Right lobe of liver (tissue), 6 donors: ENCODE results near the gene STK17A. TPM values are rescaled to one million over a fixed set of nuclear protein-coding genes. Genes with fewer than 3 reads are reported as not detected.

Experiments
- ATAC-seq, 4 donors: fragments of 200-7000 bp; cut with Tn5 transposase; one replicate each; pipeline ENCODE4 v1.9.1; 2020; ENCODE audit warnings: mild to moderate bottlenecking in 4 of 4, moderate library complexity in 4 of 4
- DNase-seq, 3 donors: peaks; one replicate each; pipeline ENCODE4 v3.0.0-alpha.2; 2020
- H3K27ac ChIP-seq, 3 donors: fragments of 200-600 bp; one replicate each; pipeline ENCODE4 v1.8.0; 2022
- H3K27me3 ChIP-seq, 2 donors: fragments of 200-600 bp; one replicate each; pipeline ENCODE4 v1.8.0; 2022
- H3K36me3 ChIP-seq, 4 donors: fragments of 200-600 bp; sonication (generic) in 1 of 4; one replicate each; pipeline versions ENCODE4 v1.5.1 to v1.8.0; 2017 to 2022; ENCODE audit warnings: control low read depth in 1 of 4
- H3K4me1 ChIP-seq, 4 donors: fragments of 200-600 bp; sonication (generic) in 1 of 4; one replicate each; pipeline versions ENCODE4 v1.5.1 to v1.8.0; 2017 to 2022; ENCODE audit warnings: control low read depth in 1 of 4
- H3K4me3 ChIP-seq, 3 donors: fragments of 200-600 bp; one replicate each; pipeline ENCODE4 v1.8.0; 2022
- H3K9me3 ChIP-seq, 4 donors: fragments of 200-600 bp; sonication (generic) in 1 of 4; one replicate each; pipeline versions ENCODE4 v1.5.1 to v1.8.0; 2017 to 2022; ENCODE audit warnings: control low read depth in 1 of 4
- POLR2A ChIP-seq: fragments of 450-650 bp; IDR thresholded peaks from one replicate; pipeline ENCODE4 v1.6.1; 2017; ENCODE audit warnings: antibody characterized with exemption, mild to moderate bottlenecking
- WGBS: methylation state at CpG from one replicate; pipeline ENCODE4 v1.1.6; 2018; ENCODE audit warnings: low coverage, low lambda C conversion rate; ENCODE audit not compliant: insufficient coverage; ENCODE audit errors: missing lambda C conversion rate; 5-methylcytosine and 5-hydroxymethylcytosine counted together
- intact Hi-C, 2 donors: fragments of 100-400 bp; cut with DNase I; formaldehyde crosslinking; loops; one replicate each; pipeline versions ENCODE4 v1.11.2 to v1.14.1; 2022
- total RNA-seq, 6 experiments: library from RNA; depleted of rRNA in 2 of 6; stranded (reverse); fragments of >200 nt in 2 of 6; fragmentation: NEBNext Ultra II Directional in 3 of 6; extraction: Animal tissue kit (Norgen Biotek cat#: 25700) in 3 of 6; gene quantifications; one replicate each; pipeline versions ENCODE4 v1.1.0 to v1.2.4, GENCODE V29; 2016 to 2023
- TF ChIP-seq, protein P1 (sequence below), 4 donors: fragments of 200-600 bp in 3 of 4; fragments of 450-650 bp in 1 of 4; IDR thresholded peaks; one replicate each; pipeline versions ENCODE4 v1.5.1 to v1.8.0; 2016 to 2022; ENCODE audit warnings: antibody characterized with exemption in 4 of 4, mild to moderate bottlenecking in 2 of 4
- donor health status: DM: no; HTN: yes; CAD: no.
- donor health status: DM: no; HTN: no; CAD: no.
- donor health status: DM: no; HTN: no; CAD: no.
- donor health status: DM: no; HTN: yes; CAD: no.
- donor health status: DM: no; HTN: yes; CAD: no.

Gene STK17A
- total RNA-seq, 6 experiments from 2014 or later = 1.7 to 20.9 (median 7.9) TPM

- Histone ChIP-seq H3K36me3 (no peaks in the 10 kb centered on the region), H3K9me3 (no peaks in the 10 kb centered on the region), H3K4me3 (no peak overlapping the region), H3K27me3 (no peaks in the 10 kb centered on the region), H3K27ac (no peak overlapping the region), H3K4me1 (no peaks in the 10 kb centered on the region)
- 80% methylated on average over 1 of the region's 15 CpGs for WGBS
- intact Hi-C loops = no loop called here
- no peak for ATAC-seq
- DNase-seq = no peak
- no peak for TF ChIP-seq POLR2A
- TF ChIP-seq, protein P1, sequence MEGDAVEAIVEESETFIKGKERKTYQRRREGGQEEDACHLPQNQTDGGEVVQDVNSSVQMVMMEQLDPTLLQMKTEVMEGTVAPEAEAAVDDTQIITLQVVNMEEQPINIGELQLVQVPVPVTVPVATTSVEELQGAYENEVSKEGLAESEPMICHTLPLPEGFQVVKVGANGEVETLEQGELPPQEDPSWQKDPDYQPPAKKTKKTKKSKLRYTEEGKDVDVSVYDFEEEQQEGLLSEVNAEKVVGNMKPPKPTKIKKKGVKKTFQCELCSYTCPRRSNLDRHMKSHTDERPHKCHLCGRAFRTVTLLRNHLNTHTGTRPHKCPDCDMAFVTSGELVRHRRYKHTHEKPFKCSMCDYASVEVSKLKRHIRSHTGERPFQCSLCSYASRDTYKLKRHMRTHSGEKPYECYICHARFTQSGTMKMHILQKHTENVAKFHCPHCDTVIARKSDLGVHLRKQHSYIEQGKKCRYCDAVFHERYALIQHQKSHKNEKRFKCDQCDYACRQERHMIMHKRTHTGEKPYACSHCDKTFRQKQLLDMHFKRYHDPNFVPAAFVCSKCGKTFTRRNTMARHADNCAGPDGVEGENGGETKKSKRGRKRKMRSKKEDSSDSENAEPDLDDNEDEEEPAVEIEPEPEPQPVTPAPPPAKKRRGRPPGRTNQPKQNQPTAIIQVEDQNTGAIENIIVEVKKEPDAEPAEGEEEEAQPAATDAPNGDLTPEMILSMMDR (IDR thresholded peaks at IDR 0.05) = no peak
Observed at GRCh38 chr7:43536773-43537172, 46.1 kb upstream of the STK17A start.

DNA sequence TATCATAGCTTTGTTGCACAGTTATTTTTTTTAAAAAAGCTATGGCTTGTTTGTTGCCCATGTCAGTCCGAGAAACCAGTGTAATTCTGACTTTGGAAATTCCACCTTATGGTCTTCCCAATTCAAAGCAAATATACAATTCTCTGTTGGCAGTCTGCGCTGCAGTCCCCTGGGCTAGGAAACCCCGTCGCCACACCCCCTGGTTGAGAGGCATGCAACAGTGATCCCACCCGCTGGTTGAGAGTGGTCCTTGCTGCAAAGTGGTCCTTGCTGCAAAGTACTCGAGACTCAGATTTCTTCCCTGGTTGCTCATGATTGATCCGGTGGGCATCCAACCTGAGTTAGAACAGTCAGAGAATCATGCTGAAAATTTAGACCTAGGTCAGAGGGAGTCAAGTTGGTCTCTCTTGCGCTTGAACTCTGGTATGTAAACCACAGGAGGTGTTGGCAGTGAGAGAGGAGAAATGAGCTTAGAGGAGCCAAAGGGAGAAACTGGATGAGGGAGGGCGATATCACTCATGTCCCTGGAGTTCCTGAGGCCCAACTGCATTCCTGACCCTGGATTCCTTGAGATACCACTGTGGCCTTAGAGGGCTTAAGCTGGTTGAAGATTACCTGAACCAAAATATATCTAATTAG lies 45.0 kb upstream of the STK17A start:
- Histone ChIP-seq H3K4me3 (no peak overlapping the region), H3K27ac (no peak overlapping the region), H3K4me1 (no peaks in the 10 kb centered on the region), H3K9me3 (no peaks in the 10 kb centered on the region), H3K27me3 (no peaks in the 10 kb centered on the region), H3K36me3 (no peaks in the 10 kb centered on the region)
- DNase-seq (no peak), ATAC-seq (no peak)
- intact Hi-C loops = no loop called here
- TF ChIP-seq, protein P1 (IDR thresholded peaks at IDR 0.05) = no peak
- no peak for TF ChIP-seq POLR2A
- 91% methylated on average over 6 of the region's 9 CpGs for WGBS

- H3K9me3 ChIP-seq = no peaks in the 10 kb centered on the region
- H3K27me3 ChIP-seq = no peaks in the 10 kb centered on the region
- H3K27ac ChIP-seq = no peak overlapping the region
- H3K4me3 ChIP-seq = no peak overlapping the region
- H3K36me3 ChIP-seq = no peaks in the 10 kb centered on the region
- ATAC-seq (peak in 2 of 4 donors; percentile 26 to 47), DNase-seq (no peak)
- no peaks in the 10 kb centered on the region for H3K4me1 ChIP-seq
- intact Hi-C loops = no loop called here
- TF ChIP-seq POLR2A = no peak
- TF ChIP-seq, protein P1 (IDR thresholded peaks at IDR 0.05) = no peak
- 31% methylated on average over 4 of the region's 4 CpGs for WGBS
Observed at GRCh38 chr7:43538404-43538771, 44.5 kb upstream of the STK17A start.

DNA sequence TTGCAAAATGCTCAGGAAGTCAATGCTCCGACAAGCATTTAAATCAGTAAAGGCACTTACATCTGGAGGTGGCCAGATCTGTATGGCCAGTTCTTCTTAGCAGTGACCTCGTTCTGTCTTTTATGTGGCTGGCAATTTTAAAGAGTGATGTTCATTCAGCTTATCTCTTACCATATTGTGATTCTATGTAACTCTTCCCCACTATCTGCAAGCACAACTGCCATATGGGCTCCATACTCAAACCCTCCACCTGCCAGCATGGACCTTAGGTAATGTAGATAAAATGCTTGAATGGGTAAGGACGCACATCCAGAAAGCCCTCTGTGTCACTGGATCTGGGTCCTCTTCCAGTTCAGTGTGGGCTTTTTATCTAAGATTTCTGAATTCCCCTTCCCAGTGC lies 42.4 kb upstream of the STK17A start:
- no peaks in the 10 kb centered on the region for H3K27me3 ChIP-seq
- no peak for ATAC-seq
- H3K27ac ChIP-seq = no peak overlapping the region
- H3K36me3 ChIP-seq = no peaks in the 10 kb centered on the region
- no peaks in the 10 kb centered on the region for H3K9me3 ChIP-seq
- WGBS = 91% methylated on average over 1 of the region's 3 CpGs
- H3K4me3 ChIP-seq = no peak overlapping the region
- no peaks in the 10 kb centered on the region for H3K4me1 ChIP-seq
- no peak for TF ChIP-seq POLR2A
- TF ChIP-seq, protein P1 (IDR thresholded peaks at IDR 0.05) = no peak
- no peak for DNase-seq
- intact Hi-C loops = no loop called here

DNA sequence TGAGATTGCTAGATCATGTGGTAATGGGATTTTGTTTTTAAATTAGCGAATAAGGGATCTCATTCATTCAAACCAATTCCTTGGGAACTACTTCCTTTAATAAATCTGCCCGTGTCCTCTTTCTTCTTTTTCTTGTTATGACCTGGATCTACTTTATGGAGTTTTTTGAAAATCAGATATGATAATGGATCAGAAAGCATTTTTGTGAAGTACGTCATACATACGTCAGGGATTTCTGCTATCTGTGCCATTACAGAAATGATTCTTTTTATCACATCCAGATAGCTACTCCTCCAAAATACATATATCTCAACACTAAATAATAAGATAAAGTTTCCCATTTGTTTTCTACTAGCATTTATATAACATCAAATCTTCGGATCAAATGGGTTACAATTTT lies 40.2 kb upstream of the STK17A start:
- no peak overlapping the region for H3K4me3 ChIP-seq
- intact Hi-C loops = no loop called here
- no peak overlapping the region for H3K27ac ChIP-seq
- 74% methylated on average over 5 of the region's 5 CpGs for WGBS
- DNase-seq (no peak), ATAC-seq (no peak)
- no peaks in the 10 kb centered on the region for H3K36me3 ChIP-seq
- H3K9me3 ChIP-seq = no peaks in the 10 kb centered on the region
- TF ChIP-seq POLR2A = no peak
- TF ChIP-seq, protein P1 (IDR thresholded peaks at IDR 0.05) = no peak
- no peaks in the 10 kb centered on the region for H3K27me3 ChIP-seq
- H3K4me1 ChIP-seq = no peaks in the 10 kb centered on the region
